ENCODE data around the gene ZBTB7A.

The ZBTB7A gene

DNA sequence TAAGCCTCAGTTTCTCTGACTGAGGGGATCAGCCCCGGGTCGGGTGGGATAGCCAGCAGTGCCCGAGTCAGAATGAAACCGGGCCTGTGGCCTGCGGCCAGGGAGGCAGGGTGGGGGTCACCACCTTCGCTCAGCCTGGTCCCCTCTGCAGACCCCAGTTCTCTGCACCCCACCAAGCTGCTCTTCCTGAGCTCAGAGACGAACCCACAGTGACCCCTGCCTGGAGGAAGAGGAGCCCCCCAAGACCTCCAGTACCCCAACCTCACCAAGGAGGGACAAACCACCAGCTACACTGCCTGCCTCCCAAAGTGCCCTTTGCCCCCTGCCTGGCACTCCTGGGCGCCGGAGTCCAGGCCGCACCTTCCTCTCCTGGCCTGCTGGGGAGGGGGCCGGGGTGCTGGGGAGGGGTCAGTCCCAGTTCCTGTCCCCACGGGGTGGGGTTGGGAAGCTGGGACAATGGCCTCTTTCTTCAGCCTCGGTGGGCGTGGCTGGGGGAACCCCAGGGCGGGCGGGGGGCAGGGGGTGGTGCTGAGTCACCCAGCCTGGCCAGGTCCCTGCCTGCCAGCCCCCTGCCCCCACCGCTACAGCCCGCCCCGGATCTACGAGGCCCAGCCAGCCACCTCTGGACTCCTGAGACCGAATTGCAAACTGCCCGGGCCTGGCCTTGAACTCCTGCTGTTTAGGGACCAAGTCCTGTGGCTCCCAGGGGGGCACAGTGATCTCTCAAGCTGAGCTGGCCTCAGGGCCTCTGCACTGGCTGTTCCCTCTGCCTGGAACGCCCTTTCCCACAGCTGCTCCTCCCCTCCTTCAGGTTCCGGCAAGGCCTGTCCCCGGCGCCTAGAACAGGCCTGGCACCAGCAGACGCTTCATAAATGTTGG is 14.3 kb downstream of the ZBTB7A start:
- no peak for DNase-seq

GRCh38 chr19:4051175-4052101 is 15.3 kb downstream of the ZBTB7A start:
- DNase-seq, result no peak

- DNase-seq, result no peak
These were observed 17.3 kb downstream of the ZBTB7A start for GRCh38 chr19:4049432-4049831.

GRCh38 chr19:4046946-4047683 is 19.6 kb downstream of the ZBTB7A start:
- DNase-seq, result no peak

DNA sequence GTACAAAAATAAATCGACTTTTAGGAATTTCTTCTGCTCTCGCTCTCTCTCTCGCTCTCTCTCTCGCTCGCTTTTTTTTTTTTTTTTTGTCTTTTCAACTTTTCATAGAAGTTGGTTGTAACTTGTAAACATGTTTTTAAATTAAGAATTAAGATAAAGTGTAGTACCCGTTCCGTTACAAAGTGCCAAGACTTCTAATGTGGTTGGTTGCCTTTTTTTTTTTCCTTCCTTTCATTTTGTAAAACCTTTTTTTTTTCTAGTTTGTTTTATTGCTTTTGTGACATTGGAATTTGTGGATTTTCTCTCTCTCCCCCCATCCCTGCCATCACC is 20.4 kb downstream of the ZBTB7A start:
- DNase-seq, result no peak

GRCh38 chr19:4045597-4046361 is 20.9 kb downstream of the ZBTB7A start:
- no peak for DNase-seq

DNA sequence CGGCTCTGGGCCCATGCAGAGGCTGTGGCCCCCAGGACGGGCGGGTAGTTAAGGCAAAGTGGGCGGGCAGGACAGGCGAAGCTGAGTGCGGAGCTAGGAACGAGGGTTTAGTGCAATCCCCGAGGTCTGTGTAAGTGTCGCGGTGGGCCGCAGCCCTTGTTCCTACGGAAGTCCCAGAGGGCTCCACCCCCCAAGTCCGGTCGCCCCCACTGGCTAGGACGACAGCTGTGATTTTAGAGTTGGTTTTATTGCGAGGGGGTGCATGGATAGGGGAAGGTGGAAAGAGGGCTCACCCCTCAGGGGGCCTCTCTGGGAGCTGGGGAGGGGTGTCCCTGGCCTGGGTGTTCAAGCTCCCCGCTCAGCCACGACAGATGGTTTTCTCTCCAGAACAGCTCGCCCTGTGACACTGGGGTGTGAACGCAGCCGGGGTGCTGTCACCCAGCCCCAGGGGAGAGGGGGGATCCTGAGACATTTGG is 21.7 kb downstream of the ZBTB7A start:
- no peak for DNase-seq

GRCh38 chr19:4043966-4044715 is 22.6 kb downstream of the ZBTB7A start:
- no peak for DNase-seq

DNA sequence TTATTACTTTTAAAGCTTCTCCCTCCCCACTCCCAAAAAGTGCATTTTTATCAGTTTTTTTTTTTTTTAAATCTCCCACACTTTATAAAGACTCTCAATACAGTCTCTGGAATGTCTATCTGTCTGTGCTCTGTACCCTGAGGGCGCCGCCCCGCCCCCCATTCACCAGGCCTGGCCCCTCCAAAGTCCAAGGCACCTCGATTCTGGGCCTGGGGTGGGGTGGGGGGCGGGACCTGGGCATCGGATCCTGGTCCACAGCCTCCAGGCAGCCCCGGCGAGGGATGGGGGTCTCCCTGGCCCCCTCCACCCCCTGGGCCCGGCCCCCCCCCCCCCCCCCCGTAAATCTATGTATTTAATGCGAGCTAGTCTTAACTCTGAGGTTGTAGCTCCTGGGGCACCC is 23.3 kb downstream of the ZBTB7A start:
- no peak for DNase-seq

DNA sequence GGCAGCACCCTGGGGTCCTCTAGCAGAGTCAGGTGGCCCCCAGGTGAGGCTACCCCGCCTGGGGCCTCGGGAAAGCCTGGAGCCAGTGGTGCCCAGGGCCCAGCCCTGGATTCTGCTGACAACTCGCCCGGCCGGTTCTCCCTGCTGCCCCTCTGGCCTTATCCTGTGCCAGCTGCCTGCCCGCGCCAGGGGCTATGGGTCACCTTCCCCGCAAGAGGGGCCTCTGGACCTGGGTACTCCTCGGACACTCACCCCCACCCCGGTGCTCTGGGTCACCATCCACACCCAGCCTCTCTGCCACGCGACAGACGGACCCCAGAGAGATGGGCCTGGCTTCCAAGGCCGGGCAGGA is 24.0 kb downstream of the ZBTB7A start:
- DNase-seq, result no peak

DNA sequence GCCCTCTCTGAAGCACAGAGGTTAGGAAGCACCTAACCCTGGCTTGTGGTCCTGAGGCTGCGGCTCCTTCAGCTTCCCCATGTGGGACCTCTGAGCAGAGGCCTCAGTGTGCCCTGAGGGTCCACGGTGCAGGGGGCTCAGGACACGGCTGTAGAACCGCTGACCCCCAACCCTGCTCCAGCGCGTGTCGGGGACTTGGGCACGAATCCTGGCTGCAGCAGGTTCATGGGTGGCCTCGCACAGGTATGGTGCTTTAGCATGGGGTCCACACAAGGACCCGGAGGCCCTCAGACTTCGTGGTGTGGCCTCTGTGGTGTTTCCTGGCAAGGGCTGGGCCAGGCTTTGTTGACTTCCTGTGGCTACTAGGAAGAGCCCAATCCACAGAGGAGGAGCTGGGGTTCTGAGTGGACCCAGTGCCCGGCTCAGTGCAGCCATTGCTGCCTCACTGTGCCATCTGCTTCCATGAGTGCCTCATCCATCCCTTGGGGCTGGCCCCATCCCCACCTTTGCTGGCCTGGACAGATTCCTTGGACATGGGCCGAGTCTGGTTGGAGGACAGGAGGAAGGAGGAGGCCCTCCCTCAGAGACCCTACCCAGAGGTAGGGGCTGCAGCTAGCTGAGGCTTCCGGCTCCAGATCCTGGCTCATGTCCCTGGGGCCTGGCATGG is 24.5 kb downstream of the ZBTB7A start:
- DNase-seq, result no peak

DNA sequence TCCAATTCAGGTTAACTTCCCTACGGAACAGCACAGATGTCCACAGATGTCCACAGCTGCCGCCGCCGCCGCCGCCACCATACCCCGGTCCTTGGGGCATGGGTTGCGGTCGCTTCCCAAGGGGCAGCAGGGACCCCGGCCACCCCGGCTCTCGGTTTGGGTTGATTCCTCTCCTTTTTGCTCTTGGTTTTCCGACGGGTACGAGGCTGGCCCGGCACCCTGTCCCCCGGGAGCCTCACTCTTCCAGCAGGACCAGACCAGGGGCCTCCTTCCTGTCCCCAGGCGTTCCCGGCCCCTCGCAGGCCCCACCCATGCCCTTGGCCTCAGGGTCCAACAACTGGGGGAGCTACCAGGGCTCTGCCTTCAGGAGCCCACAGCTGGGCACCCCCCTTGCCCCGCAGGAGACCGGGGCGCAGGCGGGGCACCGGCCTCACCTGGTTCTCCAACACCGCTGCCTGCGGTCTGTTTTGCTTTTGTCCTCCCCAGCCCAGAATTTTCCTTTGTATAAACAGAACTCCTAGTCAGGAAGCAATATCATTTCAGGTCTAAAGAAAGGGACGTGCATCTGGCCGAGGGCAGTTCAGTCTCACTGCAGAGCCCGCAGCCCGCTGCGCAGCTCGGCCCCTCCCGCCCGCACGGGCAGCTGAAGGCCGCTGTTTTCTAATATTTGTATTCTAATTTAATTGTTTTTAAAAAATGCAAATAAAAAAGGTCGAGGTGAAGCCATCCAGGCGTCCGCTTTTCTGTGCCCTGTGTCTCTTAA is 27.9 kb downstream of the ZBTB7A start:
- no peak for DNase-seq

GRCh38 chr19:4038057-4038456 is 28.6 kb downstream of the ZBTB7A start:
- DNase-seq, result no peak

DNA sequence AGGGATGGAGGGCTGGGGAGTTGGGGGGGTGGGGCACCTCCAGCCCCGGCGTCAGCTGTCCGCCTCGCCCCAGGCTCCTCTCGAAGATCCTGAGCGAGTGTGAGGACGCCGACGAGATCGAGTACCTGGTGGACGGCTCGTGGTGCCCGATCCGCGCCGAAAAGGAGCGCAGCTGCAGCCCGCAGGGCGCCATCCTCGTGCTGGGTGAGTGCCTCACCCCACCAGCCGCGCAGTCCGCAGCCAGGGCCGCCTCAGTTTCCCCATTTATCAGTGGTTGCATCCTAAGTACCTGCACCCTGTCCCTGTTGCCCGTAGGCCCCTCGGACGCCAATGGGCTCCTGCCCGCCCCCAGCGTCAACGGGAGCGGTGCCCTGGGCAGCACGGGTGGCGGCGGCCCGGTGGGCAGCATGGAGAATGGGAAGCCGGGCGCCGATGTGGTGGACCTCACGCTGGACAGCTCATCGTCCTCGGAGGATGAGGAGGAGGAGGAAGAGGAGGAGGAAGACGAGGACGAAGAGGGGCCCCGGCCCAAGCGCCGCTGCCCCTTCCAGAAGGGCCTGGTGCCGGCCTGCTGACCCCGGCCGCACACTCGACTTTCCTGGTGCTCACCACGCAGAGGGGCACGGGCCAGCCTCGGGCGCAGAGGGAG is 29.3 kb downstream of the ZBTB7A start:
- DNase-seq, result no peak

- DNase-seq, result no peak
These were observed 30.0 kb downstream of the ZBTB7A start for GRCh38 chr19:4036576-4037300.

- DNase-seq, result no peak
These were observed 31.1 kb downstream of the ZBTB7A start for GRCh38 chr19:4035582-4035981.

- DNase-seq, result no peak
These were observed 31.6 kb downstream of the ZBTB7A start for GRCh38 chr19:4035018-4035566.

Data from CD4-positive, alpha-beta T cell treated with Interleukin-21 for 1 hour (primary cell).